GM18909 (cell line): Measurements from ENCODE around the gene ARHGAP35.

Experiments
- ATAC-seq: cut with Tn5 transposase; IDR thresholded peaks from one replicate; pipeline ENCODE4 v1.9.1; 2021; ENCODE audit warnings: mild to moderate bottlenecking; ENCODE audit not compliant: unreplicated experiment, poor library complexity

ARHGAP35 gene

GRCh38 chr19:46901701-46902401 is 41.1 kb downstream of the ARHGAP35 start:
- no peak for ATAC-seq

DNA sequence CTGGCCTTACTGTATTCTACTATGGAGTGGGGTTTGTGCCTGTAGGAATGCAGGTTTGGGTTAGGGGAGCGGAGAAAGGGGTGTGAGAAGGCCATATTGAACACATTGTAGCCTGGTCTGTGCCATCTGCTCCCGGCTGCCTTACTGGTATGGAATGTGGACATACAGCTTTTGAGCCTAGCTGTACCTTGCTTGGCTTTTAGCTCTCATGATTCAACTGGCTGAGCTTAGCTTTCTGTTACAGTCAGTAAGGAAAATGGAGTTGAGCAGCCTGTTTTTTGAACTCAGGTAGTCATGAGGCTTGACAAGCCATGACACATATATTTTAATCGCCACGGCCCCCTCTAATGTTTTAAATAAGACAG is 41.6 kb downstream of the ARHGAP35 start:
- no peak for ATAC-seq

DNA sequence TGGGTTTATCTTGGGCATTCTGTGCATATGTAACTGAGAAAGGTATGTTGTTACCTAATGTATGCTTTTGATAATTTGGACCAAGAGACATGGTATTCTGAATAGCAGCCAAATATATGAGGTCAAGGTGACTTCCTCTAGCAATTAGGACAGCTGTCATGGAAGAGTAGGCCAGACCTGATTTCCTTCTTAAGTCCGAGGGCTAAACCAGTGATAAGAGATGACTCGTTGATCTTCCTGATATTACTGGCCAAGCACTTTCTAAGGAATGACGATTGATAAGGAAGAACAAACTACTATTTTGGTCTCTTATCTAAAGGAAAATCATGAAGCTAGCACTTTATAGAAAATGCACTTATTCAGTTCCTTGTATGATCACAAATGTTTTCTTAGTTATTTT is 42.7 kb downstream of the ARHGAP35 start:
- ATAC-seq, result no peak

DNA sequence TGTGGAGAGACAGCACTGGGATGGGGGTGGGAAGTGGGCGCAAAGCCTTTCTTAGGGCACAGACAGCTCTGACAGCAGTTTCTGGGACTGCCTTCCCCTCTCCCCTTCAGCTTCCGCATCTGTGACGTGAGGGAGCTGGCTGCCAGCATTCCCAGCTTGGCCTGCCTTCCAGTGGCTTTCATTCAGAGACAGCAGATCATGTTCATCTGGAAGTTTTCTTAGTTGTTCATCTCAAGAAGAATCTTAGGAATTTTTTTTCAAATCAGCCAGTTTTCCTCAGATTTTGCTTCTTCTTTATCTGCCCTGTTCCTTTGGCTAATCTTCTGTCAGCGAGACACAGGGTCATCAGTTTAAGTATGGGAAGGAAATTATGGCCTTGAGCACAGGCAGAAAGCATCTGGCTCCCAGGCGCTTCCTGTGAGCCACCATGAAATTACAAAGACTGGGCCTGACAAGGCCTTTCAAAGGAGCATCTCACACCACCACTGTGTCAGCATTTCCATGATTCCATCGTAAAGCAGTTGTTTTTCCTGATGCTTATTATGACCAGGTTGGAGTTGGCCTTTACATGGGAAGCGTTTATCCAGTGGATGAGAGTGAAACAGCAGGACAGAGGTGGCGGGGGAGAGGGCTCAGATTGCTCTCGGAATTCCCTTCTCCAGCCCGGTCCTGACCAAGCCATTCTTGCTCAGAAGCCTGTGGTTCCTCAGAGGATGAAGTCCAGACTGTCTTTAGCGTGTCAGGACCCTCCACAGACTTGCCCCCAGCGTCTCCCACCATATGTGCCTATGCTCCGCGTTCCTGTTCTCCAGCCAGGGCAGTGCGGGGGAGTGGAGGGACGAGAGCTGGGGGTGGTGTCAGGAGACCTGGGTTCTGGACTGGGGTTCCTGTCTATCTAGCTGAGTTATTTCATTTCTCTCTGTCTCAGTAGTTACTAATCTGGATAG is 43.6 kb downstream of the ARHGAP35 start:
- ATAC-seq, result no peak

DNA sequence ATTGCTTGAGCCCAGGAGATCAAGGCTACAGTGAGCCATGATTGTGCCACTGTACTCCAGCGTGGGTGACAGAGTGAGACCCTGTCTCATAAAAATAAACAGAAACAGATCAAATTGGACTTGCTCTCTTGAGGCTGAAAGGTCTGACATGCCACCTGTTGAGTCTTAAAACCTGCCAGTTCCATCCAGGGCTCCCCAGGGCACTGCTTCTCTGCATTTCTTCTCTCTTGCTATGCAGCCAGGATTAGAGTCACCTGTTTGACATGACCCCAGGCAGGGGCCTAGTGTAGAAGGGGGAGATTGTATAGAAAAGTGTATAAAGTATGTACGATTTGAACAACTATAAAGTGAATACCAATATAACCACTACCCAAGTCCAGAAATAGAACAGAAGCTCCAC is 45.4 kb downstream of the ARHGAP35 start:
- ATAC-seq, result no peak

DNA sequence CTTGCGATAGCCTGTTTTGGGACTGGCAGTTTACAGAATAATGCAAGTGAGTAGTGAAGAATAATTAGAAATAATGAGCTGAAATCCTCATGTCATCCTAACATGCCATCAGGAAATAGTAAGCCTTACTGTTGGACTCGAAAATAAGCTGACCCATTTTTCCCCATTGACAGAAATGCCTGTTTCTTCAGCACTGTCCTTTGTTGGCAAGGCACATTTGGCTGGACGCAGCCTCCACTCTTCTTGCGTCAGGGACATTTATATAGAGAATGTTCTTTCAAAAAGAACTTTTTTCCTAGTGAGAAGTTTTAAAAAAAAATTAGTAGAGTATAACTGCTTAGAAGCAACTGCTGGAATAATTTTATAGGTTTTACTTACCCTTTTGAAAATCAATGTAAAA is 47.1 kb downstream of the ARHGAP35 start:
- ATAC-seq, result no peak

DNA sequence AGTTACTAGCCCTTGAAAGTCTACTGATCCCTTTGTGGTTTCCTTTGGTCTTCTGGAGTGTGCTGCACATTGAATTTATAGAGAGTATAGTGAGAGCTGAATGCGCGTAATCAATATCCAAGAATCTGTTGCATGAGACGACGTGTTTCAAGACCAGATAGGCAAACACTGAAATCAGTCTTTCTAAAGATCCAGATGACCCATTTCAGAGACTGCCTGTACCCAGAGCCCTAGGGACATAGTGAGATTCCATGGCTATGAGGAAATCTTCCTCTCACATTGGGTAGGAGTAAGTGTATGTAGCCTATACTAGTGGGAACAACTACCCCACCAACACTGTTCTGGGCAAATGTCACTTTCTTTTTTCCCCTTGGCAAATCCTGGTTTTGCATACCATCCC is 48.6 kb downstream of the ARHGAP35 start:
- no peak for ATAC-seq
